G401 (cell line): Measurements from ENCODE around the gene CXCR5. TPM values are rescaled to one million over a fixed set of nuclear protein-coding genes. Genes with fewer than 3 reads are reported as not detected.

Experiments used
- DNase-seq: peaks from one replicate; pipeline ENCODE4 v3.0.0-alpha.2; 2015; ENCODE audit warnings: low spot score
- in situ Hi-C: cut with HindIII; loops from 2 replicates; pipeline ENCODE4 v1.10.0; 2016; ENCODE audit warnings: low sequenced_read_pairs, mixed read lengths
- total RNA-seq: library from RNA; depleted of rRNA; stranded (reverse); fragments of >200 nt; shearing (Covaris generic); gene quantifications from 2 replicates; pipeline ENCODE4 v1.2.3, GENCODE V29; 2014

The CXCR5 gene
- total RNA-seq, 1 experiment from 2014 or later: not detected

GRCh38 chr11:118918686-118919280 is 35.1 kb downstream of the CXCR5 start:
- in situ Hi-C loops: no loop called here
- DNase-seq: no peak

GRCh38 chr11:118921121-118921928 is 37.6 kb downstream of the CXCR5 start:
- in situ Hi-C loops: no loop called here
- DNase-seq: peak; percentile 26

GRCh38 chr11:118921929-118922744 is 38.4 kb downstream of the CXCR5 start:
- in situ Hi-C loops: no loop called here
- DNase-seq: peak; percentile 55

- no peak for DNase-seq
Measured at GRCh38 chr11:118922745-118923627, 39.3 kb downstream of the CXCR5 start.

GRCh38 chr11:118923721-118924587 is 40.3 kb downstream of the CXCR5 start:
- in situ Hi-C loops: no loop called here
- DNase-seq: peak; percentile 11

More at GRCh38 chr11:118922745-118923627, 39.3 kb downstream of the CXCR5 start:
- in situ Hi-C loops: no loop called here

- peak; percentile 70 for DNase-seq
- in situ Hi-C loops: no loop called here
Measured at GRCh38 chr11:118924591-118925585, 41.2 kb downstream of the CXCR5 start.

GRCh38 chr11:118927554-118928100 is 43.9 kb downstream of the CXCR5 start:
- in situ Hi-C loops: no loop called here
- no peak for DNase-seq

- in situ Hi-C loops: no loop called here
- DNase-seq: peak; percentile 96
Measured at GRCh38 chr11:118928101-118928869, 44.6 kb downstream of the CXCR5 start.

- in situ Hi-C loops: no loop called here
- DNase-seq: peak; percentile 84
Measured at GRCh38 chr11:118928870-118929500, 45.3 kb downstream of the CXCR5 start.

- peak; percentile 94 for DNase-seq
- in situ Hi-C loops: no loop called here
Measured at GRCh38 chr11:118929501-118930093, 45.9 kb downstream of the CXCR5 start.

GRCh38 chr11:118930094-118930712 is 46.5 kb downstream of the CXCR5 start:
- peak; percentile 97 for DNase-seq
- in situ Hi-C loops: no loop called here

GRCh38 chr11:118931571-118931970 is 47.9 kb downstream of the CXCR5 start:
- no peak for DNase-seq
- in situ Hi-C loops: no loop called here

- in situ Hi-C loops: no loop called here
- peak; percentile 53 for DNase-seq
Measured at GRCh38 chr11:118933486-118933885, 49.8 kb downstream of the CXCR5 start.

- in situ Hi-C loops: no loop called here
- DNase-seq: no peak
Measured at GRCh38 chr11:118935376-118935775, 51.7 kb downstream of the CXCR5 start.
